GM18511 (cell line): ENCODE data around the gene BEX4.
A peak's percentile ranks its signal among the peaks of the same experiment; 100 is the strongest.
"Not testable (repeated sequence)": the region's sequence is repeated elsewhere in the genome, so short reads cannot be mapped to it uniquely, and the experiment has no call there.

Experiments used
- ATAC-seq: cut with Tn5 transposase; IDR thresholded peaks from one replicate; pipeline ENCODE4 v1.9.1; 2021; ENCODE audit warnings: mild to moderate bottlenecking, moderate library complexity; ENCODE audit not compliant: unreplicated experiment

The BEX4 gene

GRCh38 chrX:103235608-103236007 is 20.7 kb downstream of the BEX4 start:
- not testable (repeated sequence) for ATAC-seq

GRCh38 chrX:103236296-103236695 is 21.4 kb downstream of the BEX4 start:
- ATAC-seq = no peak

GRCh38 chrX:103240155-103240554 is 25.2 kb downstream of the BEX4 start:
- ATAC-seq = no peak

- ATAC-seq = peak; percentile 66
Measured at GRCh38 chrX:103248553-103248952, 33.6 kb downstream of the BEX4 start.

- no peak for ATAC-seq
Measured at GRCh38 chrX:103249805-103250204, 34.9 kb downstream of the BEX4 start.

DNA sequence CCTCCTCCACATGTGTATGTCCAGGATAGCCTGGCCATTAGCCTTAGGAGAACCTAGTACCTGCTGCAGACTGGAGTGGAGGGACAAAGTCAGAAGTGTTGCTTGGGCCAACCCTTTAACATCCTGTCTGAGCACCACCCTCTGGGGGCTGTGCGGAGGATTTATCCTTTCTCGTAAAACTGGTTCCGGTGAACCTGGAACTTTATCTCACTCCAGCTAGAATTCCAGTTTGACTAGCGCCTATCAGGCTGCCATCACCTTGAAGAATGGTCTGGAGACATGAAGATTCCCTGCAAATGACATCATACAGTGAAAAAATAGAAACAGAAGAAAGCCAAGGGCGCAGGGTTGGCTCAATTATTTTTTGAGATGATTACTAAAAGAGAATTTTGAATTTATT is 36.1 kb downstream of the BEX4 start:
- ATAC-seq = no peak

DNA sequence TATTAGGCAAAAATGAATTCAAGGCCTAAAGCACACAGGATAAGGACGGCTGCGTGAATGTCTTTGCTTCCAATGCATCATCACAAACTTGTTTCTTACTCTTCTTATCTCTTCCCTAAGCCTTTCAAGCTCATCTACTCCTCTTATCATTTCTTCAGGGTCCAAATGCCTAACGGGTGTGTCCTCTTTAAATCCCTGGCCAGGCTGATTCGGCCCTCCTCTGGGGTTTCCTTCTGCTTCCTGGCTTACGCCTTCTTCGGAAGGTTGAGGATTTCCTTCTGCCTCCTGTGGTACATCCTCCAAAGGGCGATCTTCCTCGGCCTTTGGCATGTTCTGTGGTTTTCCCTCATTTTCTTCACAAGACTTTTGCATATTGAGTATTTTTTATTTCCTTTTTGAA is 38.7 kb downstream of the BEX4 start:
- no peak for ATAC-seq

- peak; percentile 80 for ATAC-seq
Measured at GRCh38 chrX:103254171-103254824, 39.4 kb downstream of the BEX4 start.

DNA sequence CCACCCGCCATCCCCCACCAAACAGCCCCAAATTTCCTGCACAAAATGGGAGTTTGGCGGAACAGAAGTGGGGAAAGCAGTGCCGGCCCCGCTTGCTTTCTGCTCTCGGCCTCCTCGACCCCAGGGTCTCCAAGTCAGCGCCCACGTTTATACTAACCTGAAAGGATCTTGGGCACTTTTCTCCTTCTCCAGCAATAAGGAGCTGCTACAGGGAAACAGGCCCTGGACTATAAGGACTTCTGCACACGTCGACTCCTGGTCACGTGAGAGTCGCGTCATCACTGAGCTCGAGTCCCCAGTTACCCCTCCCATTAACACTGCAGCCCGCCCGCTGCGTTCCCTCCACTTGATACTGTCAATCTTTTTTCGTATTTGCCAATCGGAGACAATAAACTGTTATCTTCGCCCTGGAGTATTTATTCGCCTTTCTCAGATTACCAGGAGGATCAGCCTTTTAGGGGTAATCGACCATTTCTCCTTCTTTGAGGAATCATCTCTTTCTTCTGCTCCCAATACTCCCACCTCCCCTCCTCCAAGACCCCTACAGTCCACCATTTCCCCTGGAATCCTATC is 40.1 kb downstream of the BEX4 start, which contains the start of gene TCEAL8:
Gene TCEAL8 (minus strand): TSS at position 235 of the 573 bp plus-strand sequence. CDS start 1,176 bp downstream, outside the sequence.
- ATAC-seq = peak; percentile 89

DNA sequence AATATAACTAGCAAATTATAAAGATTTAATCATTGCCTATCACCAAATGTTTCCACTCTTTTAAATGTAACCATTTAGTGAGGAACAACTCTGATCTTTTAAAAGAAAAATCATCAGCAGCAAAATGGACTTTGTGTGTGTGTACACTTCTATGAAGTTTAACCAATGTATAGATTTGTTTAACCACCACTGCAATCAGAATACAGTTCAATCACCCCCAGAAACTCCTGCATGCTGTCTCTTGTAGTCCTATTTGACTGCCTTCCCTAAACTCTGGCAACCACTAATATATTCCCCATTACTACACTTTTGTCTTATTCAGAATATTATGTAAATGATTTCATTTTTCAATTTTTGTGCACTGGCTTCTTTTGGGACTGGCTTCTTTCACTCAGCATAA is 41.7 kb downstream of the BEX4 start:
- ATAC-seq = no peak

GRCh38 chrX:103258275-103258674 is 43.4 kb downstream of the BEX4 start:
- ATAC-seq = no peak
